Body of pancreas (tissue), 4 donors: Measurements from ENCODE around the gene CFAP61. TPM values are rescaled to one million over a fixed set of nuclear protein-coding genes. Genes with fewer than 3 reads are reported as not detected.

Experiments
- ATAC-seq: fragments of 150-250 bp; one replicate; pipeline ENCODE4 v1.9.1; 2016
- DNase-seq, 4 donors: peaks; one replicate each; pipeline ENCODE4 v3.0.0-alpha.2; 2019
- H3K27ac ChIP-seq, 4 donors: fragments of 200-600 bp; sonication (generic); 1 replicate in 3 of 4; 2 replicates in 1 of 4; pipeline versions ENCODE4 v1.5.1 to v1.6.1; 2016 to 2019; ENCODE audit warnings: mild to moderate bottlenecking in 1 of 4, mixed read lengths in 1 of 4, moderate library complexity in 1 of 4
- H3K27me3 ChIP-seq, 2 donors: fragments of 200-600 bp; sonication (generic); one replicate each; pipeline ENCODE4 v1.6.0; 2016; ENCODE audit warnings: mild to moderate bottlenecking in 1 of 2
- H3K36me3 ChIP-seq, 2 donors: fragments of 200-600 bp; sonication (generic); replicated peaks in 1 of 2; 2 replicates each; pipeline ENCODE4 v1.5.1; 2016; ENCODE audit warnings: low read depth in 2 of 2; ENCODE audit not compliant: insufficient read depth in 1 of 2
- H3K4me1 ChIP-seq: fragments of 200-600 bp; sonication (generic); one replicate; pipeline ENCODE4 v1.6.0; 2016
- H3K4me3 ChIP-seq, 2 donors: fragments of 200-600 bp; sonication (generic); 1 replicate in 1 of 2; 2 replicates in 1 of 2; pipeline ENCODE4 v1.5.1; 2016 to 2019
- H3K9me3 ChIP-seq, 3 donors: fragments of 200-600 bp; sonication (generic); 1 replicate in 2 of 3; 2 replicates in 1 of 3; pipeline ENCODE4 v1.5.1; 2016
- CTCF ChIP-seq, 7 experiments: fragments of 450-650 bp in 4 of 7; fragments of 200-600 bp in 3 of 7; sonication (generic) in 3 of 7; IDR thresholded peaks; one replicate each; pipeline ENCODE4 v1.5.1; 2016 to 2019; ENCODE audit warnings: antibody characterized with exemption in 7 of 7
- POLR2A ChIP-seq, 3 donors: fragments of 450-650 bp; IDR thresholded peaks; one replicate each; pipeline ENCODE4 v1.6.1; 2016; ENCODE audit warnings: antibody characterized with exemption in 3 of 3, mild to moderate bottlenecking in 2 of 3
- WGBS, 2 donors: methylation state at CpG; one replicate each; pipeline ENCODE4 v1.1.5; 2017; 5-methylcytosine and 5-hydroxymethylcytosine counted together
- intact Hi-C: fragments of 100-400 bp; cut with DNase I; formaldehyde crosslinking; loops from one replicate; pipeline ENCODE4 v1.15.1; 2023
- total RNA-seq, 2 donors: library from RNA; depleted of rRNA; stranded (reverse); fragments of >200 nt; gene quantifications; one replicate each; pipeline ENCODE4 v1.1.0, GENCODE V29; 2016

CFAP61 gene
- total RNA-seq, 2 donors from 2014 or later, result 0.52 TPM; not detected in 1

GRCh38 chr20:20321917-20322316, 269.6 kb downstream of the CFAP61 start:
- Histone ChIP-seq H3K27ac (no peak overlapping the region), H3K9me3 (no peaks in the 10 kb centered on the region), H3K4me3 (no peak overlapping the region), H3K4me1 (no peaks in the 10 kb centered on the region), H3K27me3 (no peaks in the 10 kb centered on the region), H3K36me3 (no peaks in the 10 kb centered on the region)
- intact Hi-C loops, result no loop called here
- no peak for DNase-seq
- no peak for TF ChIP-seq POLR2A (IDR thresholded peaks at IDR 0.05)
- TF ChIP-seq CTCF (IDR thresholded peaks at IDR 0.05), result no peak
- no peak for ATAC-seq
- 100% methylated on average over 1 of the region's 1 CpG for WGBS, 2 donors

- ATAC-seq, result no peak
- intact Hi-C loops, result no loop called here
- no peaks in the 10 kb centered on the region for H3K9me3 ChIP-seq
Observed at GRCh38 chr20:20322912-20323311, 270.6 kb downstream of the CFAP61 start.

GRCh38 chr20:20327746-20328145, 275.4 kb downstream of the CFAP61 start:
- intact Hi-C loops, result no loop called here
- ATAC-seq (no peak), DNase-seq (no peak)
- no peak for TF ChIP-seq CTCF (IDR thresholded peaks at IDR 0.05)
- TF ChIP-seq POLR2A (IDR thresholded peaks at IDR 0.05), result no peak
- Histone ChIP-seq H3K4me1 (no peaks in the 10 kb centered on the region), H3K27ac (no peak overlapping the region), H3K36me3 (no peaks in the 10 kb centered on the region), H3K9me3 (no peaks in the 10 kb centered on the region), H3K4me3 (no peak overlapping the region), H3K27me3 (no peaks in the 10 kb centered on the region)
- WGBS, 2 donors, result 88 to 89% methylated on average over 6 of the region's 6 CpGs

More at GRCh38 chr20:20322912-20323311, 270.6 kb downstream of the CFAP61 start:
- no peak overlapping the region for H3K27ac ChIP-seq
- no peaks in the 10 kb centered on the region for H3K4me1 ChIP-seq
- H3K4me3 ChIP-seq, result no peak overlapping the region
- TF ChIP-seq POLR2A (IDR thresholded peaks at IDR 0.05), result no peak
- TF ChIP-seq CTCF (IDR thresholded peaks at IDR 0.05), result no peak
- DNase-seq, result no peak
- H3K36me3 ChIP-seq, result no peaks in the 10 kb centered on the region
- no peaks in the 10 kb centered on the region for H3K27me3 ChIP-seq
- WGBS, 2 donors, result 77 to 82% methylated on average over 6 of the region's 6 CpGs

- WGBS, 2 donors, result 86 to 87% methylated on average over 13 of the region's 13 CpGs
- no peak for ATAC-seq
- H3K4me3 ChIP-seq, result no peak overlapping the region
- H3K9me3 ChIP-seq, result no peaks in the 10 kb centered on the region
- no peak for DNase-seq
- H3K36me3 ChIP-seq, result no peaks in the 10 kb centered on the region
- no peaks in the 10 kb centered on the region for H3K4me1 ChIP-seq
- intact Hi-C loops, result no loop called here
- H3K27me3 ChIP-seq, result no peaks in the 10 kb centered on the region
- no peak overlapping the region for H3K27ac ChIP-seq
- no peak for TF ChIP-seq CTCF (IDR thresholded peaks at IDR 0.05)
- TF ChIP-seq POLR2A (IDR thresholded peaks at IDR 0.05), result no peak
Observed at GRCh38 chr20:20329564-20329963, 277.2 kb downstream of the CFAP61 start.

- no peak overlapping the region for H3K27ac ChIP-seq
- no peak overlapping the region for H3K4me3 ChIP-seq
- H3K27me3 ChIP-seq, result no peaks in the 10 kb centered on the region
- intact Hi-C loops, result no loop called here
- WGBS, 2 donors, result 27 to 37% methylated on average over 1 of the region's 1 CpG
- no peaks in the 10 kb centered on the region for H3K9me3 ChIP-seq
- H3K4me1 ChIP-seq, result no peaks in the 10 kb centered on the region
- TF ChIP-seq POLR2A (IDR thresholded peaks at IDR 0.05) (no peak), CTCF (IDR thresholded peaks at IDR 0.05) (no peak)
- no peak for ATAC-seq
- H3K36me3 ChIP-seq, result no peaks in the 10 kb centered on the region
- no peak for DNase-seq
Observed at GRCh38 chr20:20331156-20331555, 278.8 kb downstream of the CFAP61 start.
